Mesenchymal stem cell (in vitro differentiated cells and primary cell): Measurements from ENCODE around the gene UGT1A9.

ENCODE experiments used
- DNase-seq: peaks from one replicate; pipeline ENCODE4 v3.0.0-alpha.2; 2013
- H2AFZ ChIP-seq: one replicate; pipeline ENCODE4 v1.6.1; 2013; ENCODE audit warnings: low read depth, mild to moderate bottlenecking, control low read depth, inconsistent platforms, low read length, moderate library complexity
- H2AK5ac ChIP-seq: 2 replicates; pipeline ENCODE4 v1.6.1; 2013; ENCODE audit warnings: low read length, moderate library complexity, mild to moderate bottlenecking, inconsistent platforms; ENCODE audit not compliant: severe bottlenecking
- H2BK120ac ChIP-seq: one replicate; pipeline ENCODE4 v1.6.1; 2013; ENCODE audit warnings: low read depth, mild to moderate bottlenecking, inconsistent platforms, low read length, moderate library complexity
- H2BK12ac ChIP-seq, 2 experiments: one replicate each; pipeline ENCODE4 v1.6.1; 2013; ENCODE audit warnings: inconsistent platforms in 2 of 2, low read length in 2 of 2, mild to moderate bottlenecking in 2 of 2, moderate library complexity in 2 of 2, control low read depth in 1 of 2
- H2BK15ac ChIP-seq: one replicate; pipeline ENCODE4 v1.6.1; 2013; ENCODE audit warnings: mild to moderate bottlenecking, low read depth, inconsistent platforms; ENCODE audit not compliant: poor library complexity, severe bottlenecking
- H2BK5ac ChIP-seq: 2 replicates; pipeline ENCODE4 v1.6.1; 2013; ENCODE audit warnings: low read depth, mild to moderate bottlenecking, low read length, control low read depth, inconsistent platforms; ENCODE audit not compliant: poor library complexity, severe bottlenecking
- H3K14ac ChIP-seq, 2 experiments: one replicate each; pipeline ENCODE4 v1.6.1; 2013; ENCODE audit warnings: inconsistent platforms in 2 of 2, low read length in 2 of 2, control low read depth in 1 of 2, mild to moderate bottlenecking in 1 of 2, moderate library complexity in 1 of 2
- H3K18ac ChIP-seq, 2 experiments: one replicate each; pipeline ENCODE4 v1.6.1; 2013; ENCODE audit warnings: inconsistent platforms in 2 of 2, low read length in 2 of 2, control low read depth in 1 of 2, low read depth in 1 of 2, mild to moderate bottlenecking in 1 of 2
- H3K23ac ChIP-seq, 2 experiments: one replicate each; pipeline ENCODE4 v1.6.1; 2013; ENCODE audit warnings: inconsistent platforms in 2 of 2, low read length in 2 of 2, mild to moderate bottlenecking in 2 of 2, moderate library complexity in 2 of 2, control low read depth in 1 of 2
- H3K27ac ChIP-seq: 2 replicates; pipeline ENCODE4 v1.5.1; 2013; ENCODE audit warnings: mild to moderate bottlenecking, moderate library complexity, low read length, control low read depth, inconsistent platforms; ENCODE audit not compliant: poor library complexity, severe bottlenecking
- H3K27me3 ChIP-seq, 2 experiments: 2 replicates each; pipeline versions ENCODE4 v1.6.1 to v1.7.0; 2013; ENCODE audit warnings: low read length in 2 of 2, mild to moderate bottlenecking in 2 of 2, moderate library complexity in 2 of 2, control low read depth in 1 of 2, inconsistent platforms in 1 of 2; ENCODE audit not compliant: control insufficient read depth in 1 of 2, insufficient read depth in 1 of 2
- H3K36me3 ChIP-seq, 2 experiments: 2 replicates each; pipeline versions ENCODE4 v1.6.1 to v1.7.0; 2013; ENCODE audit warnings: low read length in 2 of 2, control low read depth in 1 of 2, inconsistent platforms in 1 of 2, low read depth in 1 of 2, mild to moderate bottlenecking in 1 of 2; ENCODE audit not compliant: insufficient read depth in 2 of 2, control insufficient read depth in 1 of 2
- H3K4ac ChIP-seq, 2 experiments: one replicate each; pipeline ENCODE4 v1.6.1; 2013; ENCODE audit warnings: inconsistent platforms in 2 of 2, low read length in 2 of 2, mild to moderate bottlenecking in 2 of 2, moderate library complexity in 2 of 2, control low read depth in 1 of 2, low read depth in 1 of 2
- H3K4me1 ChIP-seq: 2 replicates; pipeline ENCODE4 v1.6.1; 2013; ENCODE audit warnings: low read depth, low read length, control low read depth; ENCODE audit not compliant: control insufficient read depth, insufficient read depth
- H3K4me2 ChIP-seq: 2 replicates; pipeline ENCODE4 v1.6.1; 2013; ENCODE audit warnings: low read length, mild to moderate bottlenecking, inconsistent platforms; ENCODE audit not compliant: poor library complexity, severe bottlenecking
- H3K4me3 ChIP-seq, 2 experiments: 2 replicates each; pipeline versions ENCODE4 v1.5.1 to v1.7.0; 2013; ENCODE audit warnings: low read length in 2 of 2, mild to moderate bottlenecking in 2 of 2, control low read depth in 1 of 2, low read depth in 1 of 2; ENCODE audit not compliant: insufficient read depth in 1 of 2
- H3K79me1 ChIP-seq: replicated peaks from 2 replicates; pipeline ENCODE4 v1.6.1; 2013; ENCODE audit warnings: mild to moderate bottlenecking, control low read depth, low read length, inconsistent platforms; ENCODE audit not compliant: poor library complexity, severe bottlenecking
- H3K9ac ChIP-seq: 2 replicates; pipeline ENCODE4 v1.7.0; 2013; ENCODE audit warnings: mild to moderate bottlenecking, low read length, moderate library complexity
- H3K9me3 ChIP-seq: 2 replicates; pipeline ENCODE4 v1.7.0; 2013; ENCODE audit warnings: mild to moderate bottlenecking, low read length; ENCODE audit not compliant: control insufficient read depth
- H4K8ac ChIP-seq: one replicate; pipeline ENCODE4 v1.6.1; 2013; ENCODE audit warnings: inconsistent platforms, mild to moderate bottlenecking, low read length, moderate library complexity
- H4K91ac ChIP-seq: one replicate; pipeline ENCODE4 v1.6.1; 2013; ENCODE audit warnings: mild to moderate bottlenecking, low read length, inconsistent platforms
- WGBS: methylation state at CpG from one replicate; pipeline ENCODE4 v1.1.7; 2013; ENCODE audit warnings: mixed read lengths; 5-methylcytosine and 5-hydroxymethylcytosine counted together

UGT1A9 gene

DNA sequence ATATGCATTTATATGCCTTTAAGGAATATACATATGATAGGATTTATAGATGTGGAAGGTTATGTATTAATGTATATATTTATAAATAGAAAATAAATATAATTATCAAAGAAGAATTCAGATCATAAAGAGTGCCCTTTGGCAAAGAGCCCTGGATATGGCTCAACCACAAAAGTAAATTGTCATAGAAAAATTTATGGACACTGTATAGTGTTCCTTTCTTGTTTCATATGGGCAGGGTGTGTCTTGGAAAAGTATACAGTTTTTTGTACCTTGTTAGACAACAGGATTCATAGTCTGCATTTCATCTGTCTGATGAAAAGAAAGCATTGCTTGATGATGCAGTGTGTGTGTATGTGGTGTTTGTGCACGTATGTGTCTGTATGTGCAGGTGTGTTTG, 12.9 kb downstream of the UGT1A9 start:
- no peak overlapping the region for H2AFZ ChIP-seq
- WGBS = 67% methylated on average over 1 of the region's 1 CpG
- no peak overlapping the region for H2AK5ac ChIP-seq
- no peak overlapping the region for H2BK5ac ChIP-seq
- no peaks in the 10 kb centered on the region for H3K9me3 ChIP-seq
- no peak overlapping the region for H3K14ac ChIP-seq
- no peaks in the 10 kb centered on the region for H3K79me1 ChIP-seq
- no peak overlapping the region for H2BK12ac ChIP-seq
- no peak overlapping the region for H3K18ac ChIP-seq
- H3K36me3 ChIP-seq = no peaks in the 10 kb centered on the region
- H3K4ac ChIP-seq = no peak overlapping the region
- no peak overlapping the region for H3K4me2 ChIP-seq
- H2BK120ac ChIP-seq = no peak overlapping the region
- no peaks in the 10 kb centered on the region for H3K4me1 ChIP-seq
- peaks cover 0 to 5% of the 10 kb centered on the region in 2 experiments for H3K27me3 ChIP-seq
- H3K4me3 ChIP-seq = no peak overlapping the region
- no peak overlapping the region for H3K23ac ChIP-seq
- H3K9ac ChIP-seq = no peak overlapping the region
- H3K27ac ChIP-seq = no peak overlapping the region
- no peak overlapping the region for H4K8ac ChIP-seq
- no peak overlapping the region for H2BK15ac ChIP-seq
- H4K91ac ChIP-seq = no peak overlapping the region
- DNase-seq = no peak

GRCh38 chr2:233686928-233687327, 15.2 kb downstream of the UGT1A9 start:
- H3K4me2 ChIP-seq = no peak overlapping the region
- H2AFZ ChIP-seq = no peak overlapping the region
- H2BK12ac ChIP-seq = no peak overlapping the region
- no peak overlapping the region for H3K23ac ChIP-seq
- no peak overlapping the region for H3K4ac ChIP-seq
- no peak overlapping the region for H2BK120ac ChIP-seq
- no peak overlapping the region for H3K9ac ChIP-seq
- no peak overlapping the region for H2BK15ac ChIP-seq
- H2AK5ac ChIP-seq = no peak overlapping the region
- no peak overlapping the region for H2BK5ac ChIP-seq
- 93% methylated on average over 4 of the region's 5 CpGs for WGBS
- H3K27me3 ChIP-seq = peaks cover 0 to 13% of the 10 kb centered on the region in 2 experiments
- no peaks in the 10 kb centered on the region for H3K79me1 ChIP-seq
- no peak overlapping the region for H3K14ac ChIP-seq
- no peak overlapping the region for H4K91ac ChIP-seq
- no peaks in the 10 kb centered on the region for H3K36me3 ChIP-seq
- H4K8ac ChIP-seq = no peak overlapping the region
- no peak overlapping the region for H3K18ac ChIP-seq
- no peak overlapping the region for H3K27ac ChIP-seq
- no peaks in the 10 kb centered on the region for H3K4me1 ChIP-seq
- peak; percentile 2 for DNase-seq
- H3K9me3 ChIP-seq = no peaks in the 10 kb centered on the region
- H3K4me3 ChIP-seq = no peak overlapping the region

- 86% methylated on average over 4 of the region's 5 CpGs for WGBS
- Histone ChIP-seq H3K9me3 (no peaks in the 10 kb centered on the region), H3K18ac (no peak overlapping the region), H4K8ac (no peak overlapping the region), H3K36me3 (no peaks in the 10 kb centered on the region), H2BK12ac (no peak overlapping the region), H3K14ac (no peak overlapping the region), H2BK5ac (no peak overlapping the region), H3K23ac (no peak overlapping the region), H3K9ac (no peak overlapping the region), H3K79me1 (no peaks in the 10 kb centered on the region), H3K27ac (no peak overlapping the region), H2AFZ (no peak overlapping the region), H2AK5ac (no peak overlapping the region), H3K4me3 (no peak overlapping the region), H3K27me3 (peaks cover 0 to 19% of the 10 kb centered on the region in 2 experiments), H3K4me2 (no peak overlapping the region), H3K4ac (no peak overlapping the region), H3K4me1 (no peaks in the 10 kb centered on the region), H2BK15ac (no peak overlapping the region), H4K91ac (no peak overlapping the region), H2BK120ac (no peak overlapping the region)
- no peak for DNase-seq
These were observed 16.6 kb downstream of the UGT1A9 start for GRCh38 chr2:233688341-233688740.

DNA sequence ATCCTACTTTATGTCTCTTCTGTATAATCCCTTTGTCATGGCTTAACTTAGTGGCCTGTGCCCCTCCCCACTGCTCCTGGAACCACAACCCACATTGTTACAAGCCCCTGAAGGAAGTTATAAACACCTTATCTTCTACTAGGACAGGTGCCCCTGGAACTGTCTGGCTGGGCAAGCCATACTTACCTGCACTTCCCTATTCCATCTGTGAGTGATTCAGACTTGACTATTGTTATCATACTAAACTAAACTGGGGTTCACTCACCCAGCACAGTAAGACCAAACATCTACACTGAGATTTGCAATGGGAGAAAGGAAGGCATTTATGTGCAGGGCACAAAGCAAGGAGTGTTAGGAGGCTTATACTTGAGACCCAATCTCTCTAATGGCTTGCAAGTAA, 17.3 kb downstream of the UGT1A9 start:
- no peak overlapping the region for H2BK120ac ChIP-seq
- no peak overlapping the region for H3K23ac ChIP-seq
- no peaks in the 10 kb centered on the region for H3K9me3 ChIP-seq
- H2BK15ac ChIP-seq = no peak overlapping the region
- H3K36me3 ChIP-seq = no peaks in the 10 kb centered on the region
- H3K9ac ChIP-seq = no peak overlapping the region
- H3K79me1 ChIP-seq = no peaks in the 10 kb centered on the region
- H2BK12ac ChIP-seq = no peak overlapping the region
- H3K4me3 ChIP-seq = no peak overlapping the region
- H4K8ac ChIP-seq = no peak overlapping the region
- no peak overlapping the region for H4K91ac ChIP-seq
- no peak for DNase-seq
- no peak overlapping the region for H3K18ac ChIP-seq
- no peak overlapping the region for H3K14ac ChIP-seq
- H2BK5ac ChIP-seq = no peak overlapping the region
- no peak overlapping the region for H2AK5ac ChIP-seq
- no peak overlapping the region for H3K4me2 ChIP-seq
- H2AFZ ChIP-seq = no peak overlapping the region
- H3K4me1 ChIP-seq = no peaks in the 10 kb centered on the region
- no peak overlapping the region for H3K27ac ChIP-seq
- peaks cover 0 to 19% of the 10 kb centered on the region in 2 experiments for H3K27me3 ChIP-seq
- no peak overlapping the region for H3K4ac ChIP-seq
